ENCODE results near the gene TMEM238L. TPM values are rescaled to one million over a fixed set of nuclear protein-coding genes. Genes with fewer than 3 reads are reported as not detected.

Gene TMEM238L
- total RNA-seq, 1 donor = not detected

DNA sequence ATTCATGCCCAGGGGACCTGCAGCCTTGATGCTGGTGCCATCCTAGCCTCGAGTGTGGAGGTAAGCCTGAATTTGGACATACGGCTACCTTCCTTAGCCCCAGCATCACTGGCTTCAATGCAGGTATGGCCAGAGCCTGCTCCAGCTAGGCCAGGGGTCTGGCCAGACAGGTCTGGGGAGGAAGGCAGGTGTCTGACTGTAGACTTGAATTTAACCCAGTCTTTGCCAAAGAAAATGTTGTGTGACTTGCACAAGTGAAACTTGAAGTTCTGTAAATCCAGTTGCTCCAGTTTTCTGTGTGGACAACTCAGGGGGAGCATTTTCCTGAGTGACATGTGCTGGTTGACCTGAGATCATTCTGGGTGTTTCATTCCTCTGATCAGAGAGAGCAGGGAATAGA is 32.8 kb downstream of the TMEM238L start:
- no peaks in the 10 kb centered on the region for H3K27me3 ChIP-seq (ENCODE audit: insufficient read depth, low read length)
- no peak overlapping the region for H3K4me3 ChIP-seq (ENCODE audit: low read length)
- H3K9me3 ChIP-seq (ENCODE audit: low read depth, low read length) = no peaks in the 10 kb centered on the region

DNA sequence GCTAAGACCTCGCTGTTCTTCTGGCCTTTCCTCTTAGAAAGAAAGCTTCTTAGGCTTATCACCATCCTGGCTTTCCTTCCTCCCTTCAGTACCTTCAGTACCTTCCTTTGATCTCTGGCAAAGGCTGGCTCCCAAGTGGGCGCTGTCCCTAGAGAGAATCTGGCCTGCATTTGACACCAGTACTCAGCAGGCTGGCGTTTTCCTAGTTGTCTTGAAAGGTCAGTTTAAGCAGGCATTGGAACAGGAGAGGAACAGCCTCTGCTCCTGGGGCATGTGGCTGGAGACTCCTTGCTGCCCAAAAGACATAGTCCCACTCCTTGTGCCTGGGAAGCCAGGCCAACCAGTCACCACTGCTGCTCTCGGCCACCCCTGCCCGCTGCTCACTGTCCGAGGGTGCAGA is 34.1 kb downstream of the TMEM238L start:
- Histone ChIP-seq H3K27me3 (ENCODE audit: insufficient read depth, low read length) (no peaks in the 10 kb centered on the region), H3K4me3 (ENCODE audit: low read length) (no peak overlapping the region), H3K9me3 (ENCODE audit: low read depth, low read length) (no peaks in the 10 kb centered on the region), H3K4me1 (ENCODE audit: insufficient read depth, low read length) (no peaks in the 10 kb centered on the region)

More for the DNA sequence above, 32.8 kb downstream of the TMEM238L start:
- H3K4me1 ChIP-seq (ENCODE audit: insufficient read depth, low read length) = peaks cover under 1% of the 10 kb centered on the region

DNA sequence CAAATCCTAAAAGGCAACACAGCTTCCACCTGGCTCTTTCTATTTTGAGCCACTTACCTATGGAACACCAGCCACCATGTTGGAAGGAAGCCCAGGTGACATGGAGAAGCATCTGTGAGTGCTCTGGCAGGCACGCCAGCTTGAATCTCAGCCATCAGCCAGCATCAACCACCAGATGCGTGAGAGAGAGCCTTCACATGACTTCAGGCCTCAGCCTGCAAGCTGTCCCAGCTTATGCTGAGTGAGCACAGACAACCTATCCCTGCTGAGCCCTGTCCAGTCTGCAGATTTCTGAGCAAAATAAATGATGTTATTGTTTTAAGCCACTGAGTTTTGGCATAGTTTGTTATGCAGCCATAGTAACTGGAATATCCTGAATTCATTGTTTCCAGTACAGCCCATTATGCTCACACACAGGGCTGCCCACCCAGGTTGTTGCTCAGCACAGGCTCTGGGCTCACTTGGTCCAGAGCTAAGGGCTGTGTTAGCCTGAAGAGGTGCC is 35.1 kb downstream of the TMEM238L start:
- H3K4me3 ChIP-seq (ENCODE audit: low read length) = no peak overlapping the region
- no peaks in the 10 kb centered on the region for H3K4me1 ChIP-seq (ENCODE audit: insufficient read depth, low read length)
- H3K9me3 ChIP-seq (ENCODE audit: low read depth, low read length) = no peaks in the 10 kb centered on the region
- no peaks in the 10 kb centered on the region for H3K27me3 ChIP-seq (ENCODE audit: insufficient read depth, low read length)

DNA sequence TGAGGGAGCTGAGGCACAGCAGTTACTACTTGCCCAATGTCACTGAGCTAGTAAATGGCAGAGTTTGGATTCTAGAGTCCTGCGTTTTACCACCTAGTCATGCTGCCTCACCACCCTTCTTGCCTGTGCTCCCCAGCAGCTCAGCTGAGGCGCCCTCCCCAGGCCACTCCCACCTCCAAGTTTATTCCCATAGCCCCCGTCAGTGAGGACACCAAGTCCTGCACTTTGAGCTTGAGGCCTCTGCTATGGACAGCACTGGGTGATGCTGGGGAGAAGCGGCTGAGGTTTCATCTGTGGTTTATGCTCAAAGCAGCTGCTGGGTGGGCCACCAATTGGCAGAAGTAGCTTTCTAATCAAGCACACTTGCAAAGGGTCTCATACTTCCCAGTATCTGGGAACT is 36.7 kb downstream of the TMEM238L start:
- Histone ChIP-seq H3K4me3 (ENCODE audit: low read length) (no peak overlapping the region), H3K9me3 (ENCODE audit: low read depth, low read length) (no peaks in the 10 kb centered on the region), H3K4me1 (ENCODE audit: insufficient read depth, low read length) (no peaks in the 10 kb centered on the region), H3K27me3 (ENCODE audit: insufficient read depth, low read length) (no peaks in the 10 kb centered on the region)

DNA sequence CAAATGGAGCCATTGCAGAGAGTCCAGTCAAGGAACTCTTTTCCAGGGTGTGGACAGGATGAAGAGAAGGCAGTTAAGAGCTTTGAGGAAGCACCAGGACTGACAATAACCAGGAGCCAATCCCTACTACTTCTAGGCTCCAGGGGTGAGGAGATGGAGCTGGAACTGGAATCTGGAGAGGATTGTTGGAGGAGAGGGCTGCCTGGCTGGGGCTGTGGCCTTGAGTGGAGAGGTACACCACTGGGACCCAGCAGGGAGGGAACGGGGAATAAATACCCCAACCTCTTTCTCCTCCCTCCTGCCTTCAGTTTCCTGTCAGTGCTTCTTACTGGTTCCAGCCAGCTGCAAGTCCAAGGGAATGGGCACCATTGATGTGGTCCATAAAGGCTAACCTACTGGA is 41.9 kb downstream of the TMEM238L start:
- Histone ChIP-seq H3K4me1 (ENCODE audit: insufficient read depth, low read length) (no peaks in the 10 kb centered on the region), H3K9me3 (ENCODE audit: low read depth, low read length) (no peaks in the 10 kb centered on the region), H3K4me3 (ENCODE audit: low read length) (no peak overlapping the region), H3K27me3 (ENCODE audit: insufficient read depth, low read length) (no peaks in the 10 kb centered on the region)

DNA sequence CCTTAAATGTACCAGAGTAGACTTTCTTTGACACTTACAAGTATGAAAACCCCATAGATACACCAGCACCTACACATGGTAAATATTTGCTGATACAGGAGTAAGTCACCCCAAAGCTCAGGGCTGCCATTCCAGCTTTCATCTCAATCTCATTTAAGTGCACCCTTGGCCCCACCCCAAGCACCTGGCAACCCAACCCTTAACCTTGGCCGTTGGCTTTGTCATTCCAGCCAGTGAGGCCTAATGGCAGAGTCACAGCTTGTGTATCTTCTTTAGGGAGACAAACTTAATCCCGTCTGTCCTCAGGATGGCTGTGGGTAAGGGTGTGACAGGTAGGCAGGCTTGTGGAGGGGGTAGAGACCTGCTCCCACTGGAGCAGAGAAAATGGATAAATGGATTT is 42.6 kb downstream of the TMEM238L start:
- H3K9me3 ChIP-seq (ENCODE audit: low read depth, low read length) = no peaks in the 10 kb centered on the region
- H3K27me3 ChIP-seq (ENCODE audit: insufficient read depth, low read length) = no peaks in the 10 kb centered on the region
- H3K4me1 ChIP-seq (ENCODE audit: insufficient read depth, low read length) = no peaks in the 10 kb centered on the region
- no peak overlapping the region for H3K4me3 ChIP-seq (ENCODE audit: low read length)

DNA sequence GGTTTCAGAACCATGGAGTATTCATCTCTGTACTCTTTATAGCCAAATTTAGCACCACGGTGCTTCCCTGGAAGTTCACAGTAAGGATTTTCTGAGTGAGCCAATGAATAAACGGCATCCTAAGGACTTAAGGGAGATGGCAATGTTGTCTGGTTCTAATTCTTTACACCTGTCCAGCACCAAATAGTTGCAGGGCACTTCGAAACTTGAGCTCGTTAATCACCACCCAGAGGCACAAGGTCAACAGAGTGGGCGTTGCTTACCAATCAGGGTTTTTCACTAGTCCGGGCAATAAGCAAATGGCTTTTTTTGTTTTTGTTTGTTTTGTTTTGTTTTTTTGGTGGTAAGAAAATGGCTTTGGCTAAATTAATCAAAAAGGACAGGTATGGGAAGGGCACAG is 45.8 kb downstream of the TMEM238L start:
- Histone ChIP-seq H3K27me3 (ENCODE audit: insufficient read depth, low read length) (no peaks in the 10 kb centered on the region), H3K4me1 (ENCODE audit: insufficient read depth, low read length) (no peaks in the 10 kb centered on the region), H3K9me3 (ENCODE audit: low read depth, low read length) (no peaks in the 10 kb centered on the region), H3K4me3 (ENCODE audit: low read length) (no peak overlapping the region)

DNA sequence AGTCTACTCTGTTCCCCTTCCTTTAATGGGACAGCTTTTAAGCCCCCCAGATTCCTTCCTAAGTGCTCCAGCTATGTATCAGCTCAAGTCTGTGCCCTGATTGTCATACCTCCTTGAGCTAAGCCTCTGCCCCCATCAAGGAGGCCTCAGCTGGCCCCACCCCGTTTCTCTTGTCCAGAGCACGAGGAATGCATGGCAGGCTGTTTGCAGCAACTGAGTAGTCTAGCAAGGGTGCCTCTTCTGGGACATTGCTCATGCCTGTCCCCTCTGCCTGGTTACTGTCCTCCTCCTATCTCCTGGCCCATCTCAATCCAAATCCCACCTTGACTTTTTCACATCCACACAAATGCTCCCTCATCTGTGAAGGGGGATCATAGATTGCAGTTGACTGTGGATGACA is 46.3 kb downstream of the TMEM238L start:
- no peaks in the 10 kb centered on the region for H3K27me3 ChIP-seq (ENCODE audit: insufficient read depth, low read length)
- no peak overlapping the region for H3K4me3 ChIP-seq (ENCODE audit: low read length)
- H3K4me1 ChIP-seq (ENCODE audit: insufficient read depth, low read length) = no peaks in the 10 kb centered on the region
- no peaks in the 10 kb centered on the region for H3K9me3 ChIP-seq (ENCODE audit: low read depth, low read length)

DNA sequence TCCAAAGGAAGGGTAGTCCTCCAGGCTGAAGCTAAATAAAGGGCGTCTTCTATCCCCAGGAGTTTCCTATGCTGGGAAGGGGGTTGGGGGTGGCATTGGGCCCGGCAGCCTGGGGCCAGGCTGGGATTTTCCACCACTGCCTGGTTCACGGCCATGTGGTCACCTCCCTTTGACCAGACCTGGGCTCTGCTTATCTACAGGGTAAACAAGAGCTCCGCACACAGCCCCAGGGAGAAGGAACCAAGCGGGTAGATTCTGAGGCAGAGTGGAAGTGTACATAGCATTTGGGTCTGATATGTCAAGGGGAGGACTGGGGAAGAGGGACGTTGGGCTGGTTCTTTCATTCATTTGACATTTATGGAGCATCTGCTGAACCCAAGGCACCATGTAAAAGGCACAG is 46.8 kb downstream of the TMEM238L start:
- no peaks in the 10 kb centered on the region for H3K9me3 ChIP-seq (ENCODE audit: low read depth, low read length)
- H3K27me3 ChIP-seq (ENCODE audit: insufficient read depth, low read length) = no peaks in the 10 kb centered on the region
- H3K4me1 ChIP-seq (ENCODE audit: insufficient read depth, low read length) = no peaks in the 10 kb centered on the region
- H3K4me3 ChIP-seq (ENCODE audit: low read length) = no peak overlapping the region

DNA sequence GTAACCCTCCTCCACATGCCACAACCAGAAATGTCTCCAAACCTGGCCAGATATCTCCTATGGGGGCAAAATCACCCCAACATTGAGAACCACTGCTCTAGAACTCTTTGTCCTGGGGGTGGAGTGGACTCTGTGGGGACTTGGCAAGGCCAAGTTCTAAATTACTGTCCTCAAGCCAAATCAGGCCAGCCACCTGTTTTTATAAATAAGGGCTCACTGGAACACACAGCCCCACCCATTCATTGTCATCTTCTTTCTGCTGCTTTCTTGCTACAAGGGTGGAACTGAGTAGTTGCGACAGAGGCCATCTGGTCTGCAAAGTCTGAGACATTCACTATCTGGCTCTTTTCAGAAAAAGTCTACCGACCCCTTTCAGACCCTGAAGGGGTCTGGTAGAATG is 47.3 kb downstream of the TMEM238L start:
- no peaks in the 10 kb centered on the region for H3K27me3 ChIP-seq (ENCODE audit: insufficient read depth, low read length)
- no peak overlapping the region for H3K4me3 ChIP-seq (ENCODE audit: low read length)
- H3K4me1 ChIP-seq (ENCODE audit: insufficient read depth, low read length) = no peaks in the 10 kb centered on the region
- no peaks in the 10 kb centered on the region for H3K9me3 ChIP-seq (ENCODE audit: low read depth, low read length)

DNA sequence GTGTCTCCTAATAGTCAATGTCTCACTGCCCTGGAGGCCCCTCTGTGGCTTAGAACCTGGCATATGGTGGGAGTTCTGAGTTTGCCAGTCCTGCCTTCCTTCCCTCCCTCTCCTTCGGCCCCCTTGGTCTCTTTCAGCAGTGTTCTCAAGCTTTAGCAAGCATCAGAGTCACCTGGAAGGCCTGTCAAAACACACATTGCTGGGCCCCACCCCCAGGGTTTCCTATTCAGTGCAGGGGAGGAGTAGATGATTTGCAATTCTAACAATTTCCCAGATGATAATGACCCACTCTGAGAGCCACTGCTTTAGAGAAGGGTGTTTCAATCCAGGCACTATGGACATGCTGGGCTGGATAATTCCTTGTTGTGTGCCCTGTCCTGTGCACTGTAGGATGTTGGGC is 47.7 kb downstream of the TMEM238L start:
- no peaks in the 10 kb centered on the region for H3K4me1 ChIP-seq (ENCODE audit: insufficient read depth, low read length)
- no peak overlapping the region for H3K4me3 ChIP-seq (ENCODE audit: low read length)
- no peaks in the 10 kb centered on the region for H3K9me3 ChIP-seq (ENCODE audit: low read depth, low read length)
- H3K27me3 ChIP-seq (ENCODE audit: insufficient read depth, low read length) = no peaks in the 10 kb centered on the region

DNA sequence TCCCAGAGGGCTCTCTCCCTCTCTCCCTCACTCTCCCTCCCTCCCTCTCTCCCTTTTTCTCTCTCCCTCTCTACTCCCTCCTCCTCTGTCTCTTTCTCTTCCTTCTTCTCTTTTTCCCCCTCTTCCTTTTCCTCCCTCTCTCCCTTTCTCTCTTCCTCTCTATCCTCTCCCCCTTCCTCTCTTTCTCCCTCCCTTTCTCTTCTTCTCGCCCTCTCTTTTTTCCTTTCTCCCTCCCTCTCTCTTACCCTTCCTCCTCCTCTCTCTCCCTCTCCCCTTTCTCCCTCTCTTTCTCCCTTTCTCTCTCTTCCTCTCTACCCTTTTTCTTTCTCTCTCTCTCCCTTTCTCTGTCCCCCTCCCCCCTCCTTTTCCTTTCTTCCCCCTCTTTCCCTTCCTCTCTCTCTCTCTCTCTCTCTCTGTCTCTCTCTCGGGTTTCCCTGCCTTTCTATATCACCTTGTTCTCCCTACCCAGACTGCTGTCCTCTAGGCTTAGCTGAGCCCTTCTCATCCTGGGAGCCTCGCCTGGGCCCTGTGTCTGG is 48.2 kb downstream of the TMEM238L start:
- Histone ChIP-seq H3K4me3 (ENCODE audit: low read length) (no peak overlapping the region), H3K9me3 (ENCODE audit: low read depth, low read length) (no peaks in the 10 kb centered on the region), H3K27me3 (ENCODE audit: insufficient read depth, low read length) (no peaks in the 10 kb centered on the region), H3K4me1 (ENCODE audit: insufficient read depth, low read length) (no peaks in the 10 kb centered on the region)

DNA sequence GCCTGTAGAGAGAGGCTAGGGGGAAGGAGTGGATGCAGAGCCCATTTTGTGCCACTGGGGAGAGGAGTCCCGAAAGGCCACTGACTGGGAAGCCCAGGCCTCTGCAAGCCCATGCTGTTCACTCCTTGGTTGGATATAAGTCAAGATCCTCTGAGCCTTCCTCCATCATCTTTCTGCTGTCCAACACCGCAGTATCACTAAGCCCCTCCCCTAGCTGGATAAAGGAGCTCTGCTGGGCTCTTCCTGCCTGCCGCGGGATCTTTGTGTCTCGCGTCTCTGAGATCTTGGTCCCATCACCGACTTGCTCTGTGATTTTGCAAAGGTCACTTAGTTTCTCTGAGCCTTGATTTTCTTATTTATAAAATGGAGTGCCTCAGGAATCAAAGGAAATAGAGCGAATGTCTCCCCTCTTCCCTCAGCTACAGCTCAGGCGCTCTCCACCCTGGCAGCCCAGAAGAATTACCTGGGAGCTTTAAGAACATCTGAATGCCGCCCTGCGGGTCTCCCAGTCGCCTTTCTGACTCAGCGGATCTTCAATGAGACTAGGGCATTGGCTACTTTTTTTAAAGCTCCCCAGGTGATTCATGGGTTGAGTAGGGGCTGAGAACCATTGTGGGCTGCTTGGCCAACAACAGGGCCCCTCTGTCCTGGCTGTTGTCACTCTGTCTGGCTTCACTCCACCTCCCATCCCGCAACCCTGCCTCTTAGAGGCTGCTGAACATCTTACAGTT is 48.9 kb downstream of the TMEM238L start:
- Histone ChIP-seq H3K27me3 (ENCODE audit: insufficient read depth, low read length) (no peaks in the 10 kb centered on the region), H3K4me1 (ENCODE audit: insufficient read depth, low read length) (no peaks in the 10 kb centered on the region), H3K4me3 (ENCODE audit: low read length) (no peak overlapping the region), H3K9me3 (ENCODE audit: low read depth, low read length) (no peaks in the 10 kb centered on the region)

DNA sequence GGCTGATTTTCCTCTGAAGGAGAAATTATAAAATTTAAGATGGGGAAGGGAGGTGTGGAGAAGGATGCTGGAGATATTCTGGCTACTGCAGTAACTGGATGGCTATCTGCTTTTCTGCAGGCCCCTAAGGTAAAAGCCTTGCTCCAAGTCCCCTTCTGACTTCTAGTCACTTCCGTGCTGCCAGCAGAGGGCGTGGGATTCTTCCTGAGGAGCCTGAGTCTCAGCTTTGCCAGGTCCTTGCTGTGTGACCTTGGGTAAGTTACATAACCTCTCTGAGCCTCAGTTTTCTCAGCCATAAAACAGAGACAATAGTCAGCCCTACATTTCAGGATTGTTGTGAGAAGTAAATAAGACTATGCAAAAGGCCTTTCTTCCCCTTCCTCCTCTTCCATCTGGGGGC is 49.8 kb downstream of the TMEM238L start:
- Histone ChIP-seq H3K4me3 (ENCODE audit: low read length) (no peak overlapping the region), H3K9me3 (ENCODE audit: low read depth, low read length) (no peaks in the 10 kb centered on the region), H3K27me3 (ENCODE audit: insufficient read depth, low read length) (no peaks in the 10 kb centered on the region), H3K4me1 (ENCODE audit: insufficient read depth, low read length) (no peaks in the 10 kb centered on the region)

DNA sequence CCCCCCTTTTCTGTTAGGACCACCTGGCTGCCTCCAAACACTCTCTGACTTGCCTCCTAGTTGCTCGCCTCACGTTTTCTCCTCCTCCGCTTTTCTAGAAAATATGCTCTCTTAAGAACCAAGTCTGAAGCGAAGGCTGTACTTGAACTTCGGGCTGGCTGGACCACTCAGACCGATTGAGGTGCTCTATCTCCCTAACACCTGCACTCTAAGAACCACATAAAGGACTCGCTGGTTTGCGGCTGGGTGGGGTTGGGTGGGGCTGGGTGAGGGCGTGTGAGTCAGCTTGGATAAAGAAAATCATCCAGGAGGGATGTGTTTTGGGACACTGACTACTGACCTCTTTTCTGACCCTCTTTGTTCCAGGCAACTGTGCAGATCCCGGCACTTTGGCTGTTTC is 51.2 kb downstream of the TMEM238L start:
- Histone ChIP-seq H3K27me3 (ENCODE audit: insufficient read depth, low read length) (no peaks in the 10 kb centered on the region), H3K4me1 (ENCODE audit: insufficient read depth, low read length) (no peaks in the 10 kb centered on the region)

DNA sequence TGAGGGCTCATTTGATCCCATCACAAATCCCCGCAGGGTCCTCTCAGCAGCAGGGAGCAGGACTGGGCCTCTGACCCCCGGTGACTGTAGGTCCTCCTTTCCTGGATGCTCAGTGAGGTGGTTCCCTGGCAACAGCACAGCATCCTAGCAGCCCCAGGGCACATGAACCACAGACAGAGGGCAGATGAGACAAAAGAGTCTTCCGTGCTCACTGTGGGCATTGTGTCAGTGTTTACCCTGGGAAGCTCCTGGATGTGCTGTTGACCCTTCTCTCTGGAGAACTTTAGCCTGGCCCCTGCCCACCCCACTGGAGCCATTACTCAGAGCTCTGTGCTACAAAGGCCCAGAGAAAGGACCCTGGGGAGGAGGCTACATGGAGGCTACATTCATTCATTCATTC is 52.3 kb downstream of the TMEM238L start:
- Histone ChIP-seq H3K4me1 (ENCODE audit: insufficient read depth, low read length) (no peaks in the 10 kb centered on the region), H3K9me3 (ENCODE audit: low read depth, low read length) (no peaks in the 10 kb centered on the region), H3K27me3 (ENCODE audit: insufficient read depth, low read length) (no peaks in the 10 kb centered on the region), H3K4me3 (ENCODE audit: low read length) (no peak overlapping the region)

More for the DNA sequence above, 51.2 kb downstream of the TMEM238L start:
- no peaks in the 10 kb centered on the region for H3K9me3 ChIP-seq (ENCODE audit: low read depth, low read length)
- no peak overlapping the region for H3K4me3 ChIP-seq (ENCODE audit: low read length)
